ENCODE results near the gene ACYP1. TPM values are rescaled to one million over a fixed set of nuclear protein-coding genes. Genes with fewer than 3 reads are reported as not detected.

ACYP1 gene
- total RNA-seq, 2 experiments from 2014 or later, result 52.7 to 53.8 TPM

Other genes with a start within 250 kb of the ACYP1 start
- not detected for gene PROX2, start 187.9 kb downstream of the ACYP1 start, total RNA-seq
- gene DLST, start 182.1 kb downstream of the ACYP1 start, total RNA-seq, result 100 to 1,000 TPM; 106 to 108 TPM
- gene RPS6KL1, start 140.8 kb downstream of the ACYP1 start, total RNA-seq, result 1 to 10 TPM; 3.6 to 3.8 TPM
- gene PGF, start 108.4 kb downstream of the ACYP1 start, total RNA-seq, result under 1 TPM; 0.23 to 0.38 TPM
- 10 to 100 TPM; 63.7 to 64.0 TPM for gene EIF2B2, start 61.1 kb downstream of the ACYP1 start, total RNA-seq
- gene MLH3, start 12.6 kb downstream of the ACYP1 start, total RNA-seq, result 10 to 100 TPM; 16.0 to 16.6 TPM
- 1 to 10 TPM; 2.0 to 2.4 TPM for gene ZC2HC1C, start 5.6 kb upstream of the ACYP1 start, total RNA-seq
- 10 to 100 TPM; 72.0 to 77.3 TPM for gene NEK9, start 63.0 kb upstream of the ACYP1 start, total RNA-seq
- gene TMED10, start 112.6 kb upstream of the ACYP1 start, total RNA-seq, result 100 to 1,000 TPM; 207 to 224 TPM
- gene FOS, start 214.8 kb upstream of the ACYP1 start, total RNA-seq, result 10 to 100 TPM; 49.7 to 53.5 TPM

Data from activated CD4-positive, alpha-beta memory T cell treated with anti-CD3 and anti-CD28 coated beads, Interleukin-2, amount 10 ng/mL, durations not matched to agents 7 days and 5 days (primary cell).